Gastroesophageal sphincter (tissue), 4 donors: ENCODE data around the gene BOC. TPM values are rescaled to one million over a fixed set of nuclear protein-coding genes. Genes with fewer than 3 reads are reported as not detected.

Experiments used
- ATAC-seq: fragments of 150-250 bp; one replicate; pipeline ENCODE4 v1.9.1; 2016; ENCODE audit warnings: mild to moderate bottlenecking, moderate library complexity
- H3K27ac ChIP-seq, 4 donors: fragments of 200-600 bp; sonication (generic) in 3 of 4; 1 replicate in 3 of 4; 2 replicates in 1 of 4; pipeline ENCODE4 v1.5.1; 2016 to 2019
- H3K27me3 ChIP-seq: fragments of 200-600 bp; sonication (generic); one replicate; pipeline ENCODE4 v1.5.1; 2019
- H3K36me3 ChIP-seq, 2 donors: fragments of 200-600 bp; sonication (generic); one replicate each; pipeline ENCODE4 v1.5.1; 2019; ENCODE audit warnings: control low read depth in 1 of 2
- H3K4me1 ChIP-seq, 3 donors: fragments of 200-600 bp; sonication (generic); 1 replicate in 2 of 3; 2 replicates in 1 of 3; pipeline ENCODE4 v1.5.1; 2016 to 2019; ENCODE audit warnings: control low read depth in 2 of 3
- H3K4me3 ChIP-seq, 2 donors: fragments of 200-600 bp; sonication (generic); one replicate each; pipeline ENCODE4 v1.5.1; 2019; ENCODE audit warnings: mild to moderate bottlenecking in 1 of 2, moderate library complexity in 1 of 2
- H3K9me3 ChIP-seq, 3 donors: fragments of 200-600 bp; sonication (generic); one replicate each; pipeline ENCODE4 v1.5.1; 2017 to 2019; ENCODE audit warnings: control low read depth in 2 of 3
- EP300 ChIP-seq: sonication (generic); formaldehyde crosslinking; IDR thresholded peaks from one replicate; pipeline ENCODE4 v1.6.1; 2017; ENCODE audit warnings: antibody characterized with exemption, mild to moderate bottlenecking
- POLR2A ChIP-seq, 2 donors: fragments of 450-650 bp; IDR thresholded peaks; one replicate each; pipeline ENCODE4 v1.6.1; 2017; ENCODE audit warnings: antibody characterized with exemption in 2 of 2, mild to moderate bottlenecking in 2 of 2, moderate library complexity in 1 of 2
- POLR2AphosphoS5 ChIP-seq: sonication (generic); formaldehyde crosslinking; IDR thresholded peaks from one replicate; pipeline ENCODE4 v1.6.1; 2017; ENCODE audit warnings: antibody characterized with exemption
- WGBS, 2 donors: methylation state at CpG; one replicate each; pipeline ENCODE4 v1.1.5; 2018; ENCODE audit warnings: low coverage in 1 of 2; 5-methylcytosine and 5-hydroxymethylcytosine counted together
- total RNA-seq, 4 donors: library from RNA; depleted of rRNA; stranded (reverse); fragments of >200 nt; gene quantifications; one replicate each; pipeline ENCODE4 v1.1.0, GENCODE V29; 2016
- TF ChIP-seq, protein P1 (sequence below), 4 experiments: fragments of 200-600 bp in 2 of 4; fragments of 450-650 bp in 2 of 4; sonication (generic) in 1 of 4; IDR thresholded peaks; one replicate each; pipeline ENCODE4 v1.5.1; 2017 to 2019; ENCODE audit warnings: antibody characterized with exemption in 4 of 4, mild to moderate bottlenecking in 2 of 4, moderate library complexity in 2 of 4

Gene BOC
- total RNA-seq, 4 donors from 2014 or later: 41.5 to 130 (median 73.9) TPM

DNA sequence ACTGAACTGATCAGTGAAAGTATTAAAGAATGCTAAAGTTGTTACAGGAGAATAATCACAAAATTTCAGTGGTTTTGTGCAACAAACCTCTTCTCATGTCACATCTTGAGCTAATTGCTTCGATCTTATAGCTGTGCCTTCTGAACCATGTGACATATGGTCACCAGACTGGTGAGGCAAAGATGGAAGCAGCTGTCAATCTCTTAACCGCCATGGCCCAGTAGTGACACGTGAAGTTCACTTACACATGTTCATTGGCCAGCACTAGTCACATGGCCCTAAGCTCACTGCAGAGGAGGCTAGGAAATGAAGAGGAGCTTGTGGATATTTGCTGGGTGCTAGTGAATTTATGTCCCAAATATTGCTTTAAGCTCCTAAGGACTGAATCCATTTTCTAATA is 32.5 kb downstream of the BOC start:
- Histone ChIP-seq H3K4me1 (peaks cover 46 to 99% (median 53%) of the 10 kb centered on the region in 3 donors), H3K4me3 (no peak overlapping the region), H3K27me3 (no peaks in the 10 kb centered on the region), H3K27ac (peak overlapping the region in 3 of 4 donors; percentile 64 to 85 (median 83)), H3K9me3 (no peaks in the 10 kb centered on the region), H3K36me3 (no peaks in the 10 kb centered on the region)
- ATAC-seq: no peak
- TF ChIP-seq EP300 (no peak), POLR2AphosphoS5 (no peak), POLR2A (IDR thresholded peaks at IDR 0.05) (no peak)
- TF ChIP-seq, protein P1, sequence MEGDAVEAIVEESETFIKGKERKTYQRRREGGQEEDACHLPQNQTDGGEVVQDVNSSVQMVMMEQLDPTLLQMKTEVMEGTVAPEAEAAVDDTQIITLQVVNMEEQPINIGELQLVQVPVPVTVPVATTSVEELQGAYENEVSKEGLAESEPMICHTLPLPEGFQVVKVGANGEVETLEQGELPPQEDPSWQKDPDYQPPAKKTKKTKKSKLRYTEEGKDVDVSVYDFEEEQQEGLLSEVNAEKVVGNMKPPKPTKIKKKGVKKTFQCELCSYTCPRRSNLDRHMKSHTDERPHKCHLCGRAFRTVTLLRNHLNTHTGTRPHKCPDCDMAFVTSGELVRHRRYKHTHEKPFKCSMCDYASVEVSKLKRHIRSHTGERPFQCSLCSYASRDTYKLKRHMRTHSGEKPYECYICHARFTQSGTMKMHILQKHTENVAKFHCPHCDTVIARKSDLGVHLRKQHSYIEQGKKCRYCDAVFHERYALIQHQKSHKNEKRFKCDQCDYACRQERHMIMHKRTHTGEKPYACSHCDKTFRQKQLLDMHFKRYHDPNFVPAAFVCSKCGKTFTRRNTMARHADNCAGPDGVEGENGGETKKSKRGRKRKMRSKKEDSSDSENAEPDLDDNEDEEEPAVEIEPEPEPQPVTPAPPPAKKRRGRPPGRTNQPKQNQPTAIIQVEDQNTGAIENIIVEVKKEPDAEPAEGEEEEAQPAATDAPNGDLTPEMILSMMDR (IDR thresholded peaks at IDR 0.05): no peak
- WGBS, 2 donors: 90 to 92% methylated on average over 2 to 3 of the region's 3 CpGs

DNA sequence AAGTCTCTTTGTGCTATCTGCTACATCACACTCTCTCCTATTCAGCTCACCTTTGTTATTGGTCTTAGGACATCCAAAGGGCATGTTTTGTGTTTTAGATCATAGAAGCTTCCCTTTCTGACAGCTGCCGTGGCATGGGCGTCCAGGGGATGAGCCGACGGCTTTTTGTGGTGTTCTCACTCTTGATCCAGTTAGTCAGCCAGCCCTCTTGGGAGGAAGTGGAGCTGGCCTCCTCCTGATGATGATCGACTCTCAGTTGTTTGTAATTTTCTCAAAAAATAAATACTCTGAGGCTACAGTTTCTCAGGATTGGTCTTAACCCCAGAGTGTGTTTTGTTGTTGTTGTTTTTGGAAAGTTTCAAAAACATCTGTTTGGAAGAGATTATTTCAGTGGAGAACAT is 34.4 kb downstream of the BOC start:
- peaks cover 45 to 91% (median 50%) of the 10 kb centered on the region in 3 donors for H3K4me1 ChIP-seq
- TF ChIP-seq, protein P1 (IDR thresholded peaks at IDR 0.05): no peak
- TF ChIP-seq POLR2AphosphoS5 (peak; percentile 7), EP300 (no peak), POLR2A (IDR thresholded peaks at IDR 0.05) (no peak)
- peak overlapping the region; percentile 73 to 87 (median 84) for H3K27ac ChIP-seq
- ATAC-seq: peak; percentile 26
- WGBS, 2 donors: 19 to 38% methylated on average over 3 to 4 of the region's 5 CpGs
- peaks cover 0 to 14% of the 10 kb centered on the region in 2 donors for H3K36me3 ChIP-seq
- no peaks in the 10 kb centered on the region for H3K9me3 ChIP-seq
- H3K4me3 ChIP-seq: no peak overlapping the region
- H3K27me3 ChIP-seq: no peaks in the 10 kb centered on the region

DNA sequence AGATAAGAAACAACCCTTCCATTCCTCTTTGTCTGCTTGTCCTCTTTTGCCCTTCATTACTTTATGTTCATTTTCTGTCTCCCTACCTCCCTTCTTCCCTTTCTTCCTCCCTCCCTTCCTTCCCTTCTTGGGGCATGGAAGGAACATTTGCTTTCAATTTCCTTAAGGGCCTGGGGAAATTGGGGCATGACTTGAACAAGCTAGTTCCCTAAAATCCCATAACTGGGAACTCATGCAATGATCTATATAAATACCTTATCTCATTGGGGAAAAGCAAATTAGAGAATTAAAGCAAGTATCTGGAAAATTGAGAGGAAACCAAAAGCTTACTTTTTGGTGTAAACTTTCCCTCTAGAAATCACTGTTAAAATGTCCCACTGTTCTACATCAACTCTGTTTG is 35.7 kb downstream of the BOC start:
- Histone ChIP-seq H3K9me3 (no peaks in the 10 kb centered on the region), H3K27me3 (no peaks in the 10 kb centered on the region), H3K27ac (peak overlapping the region; percentile 73 to 87 (median 84)), H3K36me3 (peaks cover 0 to 28% of the 10 kb centered on the region in 2 donors), H3K4me3 (no peak overlapping the region), H3K4me1 (peaks cover 32 to 78% (median 37%) of the 10 kb centered on the region in 3 donors)
- ATAC-seq: no peak
- TF ChIP-seq, protein P1 (IDR thresholded peaks at IDR 0.05): no peak
- TF ChIP-seq POLR2A (IDR thresholded peaks at IDR 0.05) (no peak), EP300 (no peak), POLR2AphosphoS5 (no peak)

DNA sequence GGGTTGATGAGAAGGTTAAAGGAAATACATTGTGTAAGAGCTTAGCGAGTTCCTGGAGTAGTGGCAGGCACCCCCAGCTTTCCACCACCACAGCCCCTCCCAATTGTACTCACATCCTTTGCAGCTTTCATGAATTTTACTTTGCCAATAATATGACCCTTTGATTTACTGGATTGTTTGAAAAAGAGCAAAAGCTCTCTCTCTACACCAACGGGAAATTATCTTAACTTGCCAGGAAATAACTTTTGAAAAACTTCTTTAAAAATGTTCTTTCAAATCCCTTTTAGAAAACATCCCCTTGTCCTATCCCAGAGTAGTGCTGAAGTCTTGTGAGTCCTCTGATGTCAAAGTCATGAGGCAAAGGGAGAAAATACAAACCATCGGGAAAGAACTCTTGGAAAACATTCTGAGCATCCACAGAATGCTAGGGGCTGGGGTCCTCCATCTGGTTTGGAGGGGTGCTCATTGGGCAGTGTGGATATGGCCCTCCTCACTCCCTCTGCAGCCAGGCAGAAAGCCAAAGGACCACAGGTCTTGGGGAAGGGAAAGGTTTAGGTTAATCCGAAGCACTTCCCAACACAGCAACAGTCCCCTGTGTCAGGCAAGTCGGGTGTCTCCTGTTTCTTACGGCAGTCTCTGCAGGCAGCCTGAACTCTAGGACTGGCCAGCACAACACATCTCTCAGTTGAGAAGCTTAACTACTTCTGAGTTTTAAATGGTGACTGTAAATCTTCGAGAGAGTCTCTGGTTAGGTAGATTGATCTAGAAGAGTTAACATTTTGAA is 36.5 kb downstream of the BOC start:
- Histone ChIP-seq H3K4me1 (peaks cover 32 to 78% (median 34%) of the 10 kb centered on the region in 3 donors), H3K27ac (peak overlapping the region; percentile 73 to 87 (median 84)), H3K36me3 (peaks cover 0 to 35% of the 10 kb centered on the region in 2 donors), H3K9me3 (no peaks in the 10 kb centered on the region), H3K27me3 (no peaks in the 10 kb centered on the region), H3K4me3 (no peak overlapping the region)
- ATAC-seq: peak; percentile 66
- TF ChIP-seq, protein P1 (IDR thresholded peaks at IDR 0.05): no peak
- no peak for TF ChIP-seq POLR2A (IDR thresholded peaks at IDR 0.05)
- TF ChIP-seq POLR2AphosphoS5: peak; percentile 81
- 0 to 14% methylated on average over 2 to 4 of the region's 7 CpGs for WGBS, 2 donors

DNA sequence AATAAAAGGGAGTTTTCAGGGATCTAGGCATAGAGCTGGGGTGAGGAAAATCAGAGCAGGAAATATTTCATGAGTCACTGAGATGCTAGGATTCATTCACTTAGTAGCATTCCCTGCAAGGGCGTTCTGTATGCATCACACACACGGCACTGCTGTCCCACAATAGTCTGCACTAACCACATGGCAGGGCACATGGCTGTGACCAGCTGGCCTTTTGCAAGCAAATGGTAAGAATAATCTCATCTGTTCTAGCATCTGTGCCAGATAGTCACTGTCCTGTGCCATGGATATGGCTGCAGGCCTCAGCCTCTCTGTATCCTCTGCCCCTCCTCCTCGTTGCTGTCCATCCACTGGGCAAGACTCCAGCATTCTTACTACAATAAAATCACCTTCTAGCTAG is 37.8 kb downstream of the BOC start:
- H3K27ac ChIP-seq: peak overlapping the region; percentile 73 to 87 (median 84)
- H3K4me1 ChIP-seq: peaks cover 28 to 78% (median 35%) of the 10 kb centered on the region in 3 donors
- ATAC-seq: peak; percentile 63
- TF ChIP-seq EP300: no peak
- peak; percentile 66 for TF ChIP-seq POLR2AphosphoS5
- H3K36me3 ChIP-seq: peaks cover 0 to 39% of the 10 kb centered on the region in 2 donors
- no peaks in the 10 kb centered on the region for H3K9me3 ChIP-seq
- H3K27me3 ChIP-seq: no peaks in the 10 kb centered on the region
- 28 to 29% methylated on average over 3 of the region's 3 CpGs for WGBS, 2 donors
- no peak overlapping the region for H3K4me3 ChIP-seq
